GM18505 (cell line): ENCODE data around the gene CDK15.

Experiments
- ATAC-seq: cut with Tn5 transposase; IDR thresholded peaks from one replicate; pipeline ENCODE4 v1.9.1; 2021; ENCODE audit not compliant: unreplicated experiment
- POLR2A ChIP-seq: IDR thresholded peaks from 4 replicates; pipeline ENCODE4 v1.6.1; 2011; ENCODE audit warnings: borderline replicate concordance; ENCODE audit not compliant: insufficient read depth, insufficient read length; ENCODE audit errors: extremely low read depth

The CDK15 gene

DNA sequence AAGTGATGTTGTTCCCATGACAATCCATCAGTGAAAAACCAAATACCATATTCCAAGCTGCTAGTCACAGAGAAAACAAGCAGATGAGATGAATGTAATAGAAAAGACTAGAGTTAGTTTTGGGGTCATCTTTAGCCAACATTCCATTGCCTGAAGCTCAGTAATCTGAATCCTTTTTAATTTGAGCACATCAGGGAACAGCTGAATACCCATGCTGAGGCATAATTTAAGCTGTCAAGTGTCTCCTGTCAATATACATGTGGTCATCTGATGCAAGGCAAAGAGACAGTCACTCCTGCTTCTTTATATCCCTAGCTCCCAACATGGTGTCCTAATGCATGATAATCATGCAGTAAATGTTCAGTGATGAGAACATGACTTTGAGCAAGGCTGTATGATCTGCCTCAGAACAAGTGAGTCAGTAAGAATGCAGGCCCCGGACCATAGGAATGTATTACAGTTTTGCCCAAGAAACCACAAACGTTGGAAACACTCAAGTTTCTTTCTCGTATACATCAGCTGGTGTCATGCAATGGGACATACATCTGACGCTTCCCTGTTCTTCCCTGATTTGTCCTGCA is 48.0 kb downstream of the CDK15 start:
- no peak for TF ChIP-seq POLR2A
- ATAC-seq = no peak

DNA sequence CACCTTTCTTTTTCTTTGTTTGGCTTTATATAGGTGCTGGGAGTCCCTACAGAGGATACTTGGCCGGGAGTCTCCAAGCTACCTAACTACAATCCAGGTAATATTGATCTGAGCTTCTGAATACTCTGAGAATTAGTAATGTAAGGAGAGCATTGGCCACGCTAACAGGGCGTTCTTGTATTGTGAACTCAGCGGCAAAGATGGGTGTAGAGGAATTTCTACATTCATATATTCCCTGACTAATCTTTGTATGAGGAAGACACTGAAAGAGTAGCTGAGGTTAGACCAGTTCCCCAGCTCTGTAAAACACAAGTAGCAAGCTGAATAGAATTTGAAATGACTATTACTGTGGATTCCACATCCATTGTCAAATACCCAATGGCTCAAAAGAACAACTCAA is 48.5 kb downstream of the CDK15 start:
- no peak for TF ChIP-seq POLR2A
- ATAC-seq = no peak

DNA sequence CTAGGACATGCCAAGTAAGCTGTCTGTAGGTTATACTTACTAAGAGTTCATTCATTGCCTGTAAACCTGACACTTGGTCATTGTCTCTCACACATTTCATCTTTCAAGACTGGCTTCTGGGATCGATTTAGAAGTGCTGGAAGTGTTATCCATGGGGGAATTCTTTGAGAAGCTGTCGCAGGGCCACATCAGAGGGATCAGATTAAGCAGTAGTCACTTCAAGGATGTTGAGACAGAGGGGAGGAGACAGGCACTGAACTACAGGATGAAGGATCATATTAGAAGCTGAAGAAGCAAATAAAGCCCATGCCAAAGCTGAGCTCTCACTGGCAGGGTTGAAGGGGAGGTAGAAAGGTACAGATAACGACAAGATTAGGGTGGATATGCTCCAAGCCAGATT is 49.0 kb downstream of the CDK15 start:
- no peak for TF ChIP-seq POLR2A
- ATAC-seq = no peak

DNA sequence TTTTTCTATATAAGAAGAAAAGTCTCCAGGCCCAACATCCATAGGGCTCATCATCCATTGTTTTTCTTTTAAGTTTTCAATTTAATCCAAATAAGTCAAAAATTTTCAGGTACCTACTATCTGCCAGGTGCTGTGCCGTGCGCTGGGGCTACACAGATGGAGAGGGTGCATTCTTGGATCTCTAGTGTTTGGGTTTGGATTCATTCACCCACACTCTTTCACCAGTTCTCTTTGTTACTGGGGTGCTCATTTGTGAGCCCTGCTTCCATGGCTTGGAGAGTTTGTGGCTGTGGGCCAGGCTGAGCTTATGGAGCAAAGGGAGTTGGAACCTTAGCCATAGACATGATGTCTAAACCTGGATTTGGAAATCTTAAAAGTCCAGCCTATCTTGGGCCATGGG is 51.0 kb downstream of the CDK15 start:
- ATAC-seq = no peak
- no peak for TF ChIP-seq POLR2A

DNA sequence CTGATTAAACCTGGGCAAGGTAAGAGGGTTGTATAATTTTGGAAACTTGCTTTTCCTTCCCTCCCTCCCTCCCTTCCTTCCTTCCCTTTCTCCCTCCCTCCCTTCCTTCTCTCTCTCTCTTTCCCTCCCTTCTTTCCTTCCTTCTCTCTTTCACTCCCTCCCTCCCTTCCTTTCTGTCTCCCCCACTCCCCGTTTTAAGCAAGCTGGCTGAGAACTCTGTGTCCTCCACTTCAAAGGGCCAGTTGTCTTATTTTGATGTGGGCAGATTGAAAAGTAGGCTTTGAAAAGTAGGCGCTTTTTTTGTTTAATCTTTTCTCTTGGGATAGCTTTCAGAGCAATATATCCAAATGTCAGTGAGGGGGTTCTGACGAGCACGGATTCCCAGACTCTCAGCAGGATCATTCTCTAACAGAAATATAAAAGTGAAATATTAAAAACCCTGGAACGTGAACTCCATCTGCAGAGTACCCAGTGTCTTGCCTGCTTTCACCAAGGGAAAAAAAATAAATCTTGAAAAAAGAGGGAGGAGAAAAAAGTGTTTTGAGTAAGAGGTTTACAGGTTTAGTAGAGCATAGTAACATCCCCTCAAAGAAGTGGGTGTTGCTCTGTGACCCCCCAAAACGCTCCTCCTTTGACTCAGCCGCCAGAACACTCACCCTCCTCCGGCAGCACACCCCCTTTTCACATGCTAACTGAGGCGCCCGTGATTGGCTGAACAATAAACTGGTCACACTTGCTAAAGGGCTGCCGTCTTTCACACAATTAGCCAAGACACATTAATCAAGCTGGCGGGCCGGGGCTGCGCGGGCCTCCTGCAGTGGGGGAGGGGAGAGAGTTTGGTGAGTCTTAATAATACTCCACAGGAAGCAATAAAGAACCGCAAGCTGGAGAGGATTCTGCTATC is 52.2 kb downstream of the CDK15 start:
- TF ChIP-seq POLR2A = no peak
- ATAC-seq = no peak

DNA sequence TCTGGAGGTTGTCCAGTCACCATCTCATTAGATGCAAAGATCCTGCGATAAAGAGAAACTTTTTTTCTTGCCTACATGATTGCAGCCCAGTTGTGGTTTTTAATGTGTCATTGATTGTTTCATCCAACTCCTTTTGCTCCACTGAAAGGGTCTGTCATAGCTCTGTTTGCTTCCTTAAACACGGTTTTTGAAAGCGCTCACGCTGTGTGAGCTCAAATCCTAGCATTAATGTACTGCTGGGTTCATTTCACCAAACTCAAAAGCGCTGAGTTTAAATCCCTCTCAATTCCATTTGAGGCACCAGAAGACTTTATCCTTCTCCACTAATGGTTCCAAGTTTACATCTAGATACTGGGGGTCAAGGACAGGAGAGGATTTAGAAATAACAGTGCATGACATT is 53.6 kb downstream of the CDK15 start:
- TF ChIP-seq POLR2A = no peak
- no peak for ATAC-seq

DNA sequence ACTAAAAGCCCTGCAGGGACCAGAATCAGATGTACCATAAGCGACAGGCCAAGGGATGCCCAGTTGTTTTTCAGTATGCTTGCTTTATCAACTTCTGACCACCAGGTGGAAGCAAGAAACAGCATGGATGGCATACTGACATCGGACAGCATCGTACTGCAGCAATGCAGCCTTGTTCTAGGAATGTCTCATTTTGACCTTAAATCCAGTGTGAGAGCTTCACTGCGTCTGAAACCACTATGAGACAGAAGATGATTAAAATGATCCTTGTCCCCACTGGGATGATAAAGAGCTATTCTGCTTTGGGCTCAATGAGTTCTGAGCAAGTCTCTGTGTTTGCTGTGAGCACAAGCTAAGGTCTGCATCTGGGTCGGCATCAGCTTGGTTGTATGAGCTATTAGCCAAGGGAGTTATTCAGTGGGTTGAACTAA is 54.3 kb downstream of the CDK15 start:
- no peak for TF ChIP-seq POLR2A
- peak; percentile 61 for ATAC-seq

DNA sequence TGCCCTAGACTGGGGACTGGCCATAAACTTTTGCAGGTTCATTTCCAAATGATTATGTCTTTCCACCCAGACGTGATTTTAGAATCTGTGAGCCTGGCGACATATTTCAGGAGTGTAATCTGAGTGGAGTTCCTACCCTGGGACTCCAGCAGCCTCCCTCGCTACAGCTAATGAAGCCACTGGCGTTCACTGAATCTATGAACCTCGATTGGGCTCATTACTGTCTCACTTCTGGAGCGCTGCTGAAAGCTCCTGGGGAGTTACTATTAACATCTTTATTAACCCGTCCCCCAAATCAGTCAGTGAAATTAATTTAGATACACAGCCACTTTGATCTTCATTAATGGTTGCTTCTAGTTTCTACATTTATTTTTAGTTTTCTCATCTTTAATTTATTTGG is 56.5 kb downstream of the CDK15 start:
- ATAC-seq = no peak
- TF ChIP-seq POLR2A = no peak

DNA sequence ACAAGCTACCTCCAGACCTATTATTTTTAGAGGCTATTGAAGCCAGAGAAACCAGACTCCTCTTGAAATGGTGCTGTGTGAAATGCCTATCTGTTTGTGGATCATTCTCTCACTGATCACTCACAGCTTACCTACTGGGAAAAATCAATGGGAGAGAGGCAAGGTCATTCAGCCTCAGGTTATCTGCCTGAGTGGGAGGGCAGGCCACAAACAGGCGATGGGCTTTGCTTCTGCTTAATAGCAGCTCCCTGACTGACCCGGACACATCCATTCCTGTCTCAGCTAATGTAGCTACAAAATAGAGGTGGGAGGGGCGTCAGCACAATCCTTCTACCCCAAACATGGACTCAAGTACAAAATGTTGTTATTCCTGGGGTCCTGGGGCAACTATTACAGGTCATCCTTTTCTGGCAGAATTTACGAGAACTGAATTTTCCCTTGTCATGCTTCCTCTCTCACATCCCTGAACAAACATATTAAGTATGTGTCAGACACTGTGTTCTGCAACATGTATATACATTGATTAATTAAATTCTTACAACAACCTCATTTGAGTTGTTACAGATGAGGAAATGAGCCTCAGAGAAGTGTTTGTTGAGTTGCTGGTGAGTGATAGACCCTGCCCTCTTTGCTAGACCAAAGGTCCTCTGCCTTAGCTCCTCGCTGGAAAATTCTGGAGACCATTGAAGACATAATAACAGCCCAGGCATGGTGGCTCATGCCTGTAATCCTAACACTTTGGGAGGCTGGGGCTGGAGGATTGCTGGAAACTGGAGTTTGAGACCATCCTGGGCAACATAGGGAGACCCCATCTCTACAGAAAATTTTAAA is 60.5 kb downstream of the CDK15 start:
- no peak for ATAC-seq
- TF ChIP-seq POLR2A = no peak

DNA sequence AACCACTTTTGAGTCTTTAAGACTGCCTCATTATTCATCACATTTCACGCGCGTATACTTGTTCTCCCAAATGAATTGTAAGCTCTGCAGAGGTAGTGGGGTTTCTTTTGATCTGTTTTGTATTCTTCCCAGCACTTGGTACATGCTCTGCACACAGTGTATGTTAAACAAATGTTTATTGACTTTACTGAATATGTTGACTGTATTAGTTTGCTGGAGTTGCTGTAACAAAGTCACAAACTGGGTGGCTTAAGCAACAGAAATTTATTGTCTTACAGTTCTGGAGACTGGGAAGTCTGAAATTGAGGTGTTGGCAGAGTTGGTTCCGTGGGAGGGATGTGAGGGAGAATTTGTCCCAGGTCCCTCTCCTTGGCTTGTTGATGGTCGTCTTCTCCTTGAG is 65.1 kb downstream of the CDK15 start:
- ATAC-seq = no peak
- TF ChIP-seq POLR2A = no peak

DNA sequence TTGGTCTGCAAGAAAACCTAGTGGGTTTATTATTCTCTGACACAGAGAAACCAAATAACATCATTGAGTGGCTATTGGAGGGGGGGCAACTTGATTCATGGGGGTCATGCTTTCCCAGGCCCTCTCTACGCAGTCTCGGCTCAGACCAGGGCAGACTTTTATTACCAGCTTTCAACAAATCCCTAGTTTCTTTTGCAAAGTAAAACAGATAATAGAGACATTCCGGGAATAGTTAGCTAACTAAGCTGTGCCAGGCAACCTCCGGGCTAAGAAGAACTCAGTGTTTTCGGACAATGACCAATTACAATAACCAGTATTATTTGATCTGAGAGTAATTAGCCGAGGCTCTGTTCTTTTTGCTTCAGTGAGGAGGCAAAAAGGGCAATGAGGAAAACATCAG is 66.3 kb downstream of the CDK15 start:
- no peak for ATAC-seq
- no peak for TF ChIP-seq POLR2A

DNA sequence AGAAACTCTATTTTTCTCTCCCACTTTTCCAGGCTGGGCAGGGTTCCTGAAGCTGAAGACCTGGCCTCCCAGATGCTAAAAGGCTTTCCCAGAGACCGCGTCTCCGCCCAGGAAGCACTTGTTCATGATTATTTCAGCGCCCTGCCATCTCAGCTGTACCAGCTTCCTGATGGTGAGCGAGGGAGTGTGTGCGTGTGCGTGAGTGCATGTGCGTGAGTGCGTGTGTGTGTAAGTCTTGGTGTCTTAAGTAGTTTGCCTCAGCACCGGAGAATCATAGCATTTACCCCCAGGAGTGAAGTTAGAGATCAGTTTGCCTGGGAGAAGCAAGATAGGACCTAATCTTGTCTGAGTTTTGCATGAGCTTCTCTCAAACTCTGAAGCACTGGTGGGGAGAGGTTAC is 73.7 kb downstream of the CDK15 start:
- TF ChIP-seq POLR2A = no peak
- no peak for ATAC-seq

DNA sequence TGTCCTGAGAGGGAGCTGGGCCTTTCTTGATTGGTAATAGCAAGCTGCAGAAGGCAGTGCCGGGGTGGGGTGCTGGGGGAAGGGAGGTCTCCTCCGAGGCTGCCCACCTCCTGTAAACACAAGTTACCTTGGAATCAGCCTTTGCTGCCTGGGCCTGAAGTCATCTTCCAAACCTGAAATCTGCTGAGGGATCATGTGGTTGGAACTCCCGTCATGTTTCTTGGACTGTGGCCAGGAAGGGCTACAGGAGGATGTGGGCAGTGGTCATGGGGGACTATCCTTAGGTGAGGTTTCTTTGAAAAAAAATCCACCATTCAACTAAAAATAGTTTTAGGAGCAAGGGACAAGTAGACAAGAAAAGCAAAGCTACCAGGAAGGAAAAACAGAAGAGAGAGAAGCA is 74.2 kb downstream of the CDK15 start:
- ATAC-seq = no peak

More for the DNA sequence above, 74.2 kb downstream of the CDK15 start:
- no peak for TF ChIP-seq POLR2A
